Peyer's patch (tissue), 4 donors: ENCODE data around the gene ALDH1A2.

Experiments
- CTCF ChIP-seq, 6 experiments: fragments of 450-650 bp in 4 of 6; fragments of 200-600 bp in 2 of 6; sonication (generic) in 1 of 6; IDR thresholded peaks; one replicate each; pipeline ENCODE4 v1.5.1; 2017 to 2019; ENCODE audit warnings: antibody characterized with exemption in 6 of 6, mild to moderate bottlenecking in 3 of 6, moderate library complexity in 1 of 6
- POLR2A ChIP-seq, 2 donors: fragments of 450-650 bp; IDR thresholded peaks; one replicate each; pipeline ENCODE4 v1.5.1; 2017; ENCODE audit warnings: antibody characterized with exemption in 2 of 2, mild to moderate bottlenecking in 2 of 2, moderate library complexity in 2 of 2

- TF ChIP-seq POLR2A (IDR thresholded peaks at IDR 0.05) (no peak), CTCF (IDR thresholded peaks at IDR 0.05) (no peak)
These were observed 114.1 kb downstream of the ALDH1A2 start for GRCh38 chr15:57951328-57951932.
